ENCODE results near the gene ARHGEF5.

GRCh38 chr7:144379776-144380384, 24.7 kb downstream of the ARHGEF5 start:
- TF ChIP-seq CTCF (IDR thresholded peaks at IDR 0.05) (no peak), EZH2 (IDR thresholded peaks at IDR 0.05; ENCODE audit: borderline replicate concordance, insufficient read depth, low read depth, low read length, poor library complexity, severe bottlenecking) (no peak)
